H1 (cell line): ENCODE measurements around the gene ESR1. TPM values are rescaled to one million over a fixed set of nuclear protein-coding genes. Genes with fewer than 3 reads are reported as not detected.

Source experiments
- CTCF ChIA-PET: fragments of 300-600 bp; sonication (Branson Sonifier 250); formaldehyde crosslinking; loops from one replicate; lab custom pipeline; 2021; ENCODE audit not compliant: partially characterized antibody; lab: Charles Lee
- POLR2A ChIA-PET: fragments of 300-600 bp; sonication (Branson Sonifier 250); formaldehyde crosslinking; loops from one replicate; lab custom pipeline; 2021; ENCODE audit warnings: inconsistent platforms; ENCODE audit not compliant: partially characterized antibody; lab: Charles Lee
- DNase-seq, 2 experiments: peaks; one replicate each; pipeline versions ENCODE4 v3.0.0 to v3.0.0-alpha.2; 2010 to 2022; ENCODE audit warnings: low spot score in 2 of 2, low read depth in 1 of 2, mixed read lengths in 1 of 2
- FAIRE-seq: peaks from 2 replicates; lab custom pipeline; 2011; peaks lifted over from hg19 to GRCh38; lab: Jason Lieb, UNC
- H2AFZ ChIP-seq: 2 replicates; pipeline ENCODE4 v1.8.1; 2012; ENCODE audit warnings: low read length, inconsistent platforms
- H2AK5ac ChIP-seq: 2 replicates; pipeline ENCODE4 v1.6.1; 2013; ENCODE audit warnings: low read depth, low read length
- H2BK120ac ChIP-seq: replicated peaks from 2 replicates; pipeline ENCODE3; 2013; ENCODE audit warnings: low read depth, low read length, inconsistent platforms
- H2BK12ac ChIP-seq: 2 replicates; pipeline ENCODE4 v1.6.1; 2013; ENCODE audit warnings: low read depth, low read length
- H2BK15ac ChIP-seq: 2 replicates; pipeline ENCODE4 v1.6.1; 2013; ENCODE audit warnings: low read length
- H2BK20ac ChIP-seq: 2 replicates; pipeline ENCODE4 v1.6.1; 2013; ENCODE audit warnings: low read length
- H2BK5ac ChIP-seq: 2 replicates; pipeline ENCODE4 v1.6.1; 2013; ENCODE audit warnings: low read depth, low read length
- H3K14ac ChIP-seq: 2 replicates; pipeline ENCODE4 v1.6.1; 2013; ENCODE audit warnings: inconsistent platforms; ENCODE audit not compliant: insufficient read length
- H3K18ac ChIP-seq: 2 replicates; pipeline ENCODE4 v1.6.1; 2013; ENCODE audit warnings: low read length; ENCODE audit errors: extremely low read depth
- H3K23ac ChIP-seq: 2 replicates; pipeline ENCODE4 v1.6.1; 2013; ENCODE audit warnings: inconsistent platforms; ENCODE audit not compliant: insufficient read length
- H3K23me2 ChIP-seq: 2 replicates; pipeline ENCODE4 v1.6.1; 2013; ENCODE audit warnings: low read depth, low read length
- H3K27ac ChIP-seq: 2 replicates; pipeline ENCODE4 v1.6.1; 2011; ENCODE audit warnings: low read depth, low read length, inconsistent platforms
- H3K27me3 ChIP-seq, 4 experiments: replicated peaks in 1 of 4; 1 replicate in 1 of 4; 2 replicates in 3 of 4; pipeline versions ENCODE4 v1.6.1 to v1.8.1; 2011 to 2013; ENCODE audit warnings: low read length in 3 of 4, mild to moderate bottlenecking in 3 of 4, inconsistent platforms in 2 of 4, mixed read lengths in 2 of 4, moderate library complexity in 1 of 4; ENCODE audit not compliant: control insufficient read depth in 3 of 4, insufficient read depth in 3 of 4; ENCODE audit errors: extremely low read depth in 1 of 4
- H3K36me3 ChIP-seq, 4 experiments: 2 replicates each; pipeline versions ENCODE4 v1.6.1 to v1.8.1; 2011 to 2013; ENCODE audit warnings: mild to moderate bottlenecking in 4 of 4, low read length in 3 of 4, moderate library complexity in 2 of 4, control low read depth in 1 of 4, inconsistent platforms in 1 of 4; ENCODE audit not compliant: insufficient read depth in 4 of 4, control insufficient read depth in 2 of 4
- H3K4ac ChIP-seq: replicated peaks from 2 replicates; pipeline ENCODE3; 2013; ENCODE audit warnings: low read length, low read depth, mixed read lengths, inconsistent platforms; ENCODE audit not compliant: insufficient read length
- H3K4me1 ChIP-seq, 4 experiments: replicated peaks in 1 of 4; 1 replicate in 1 of 4; 2 replicates in 3 of 4; pipeline versions ENCODE4 v1.6.1 to v1.8.1; 2011 to 2013; ENCODE audit warnings: low read length in 3 of 4, inconsistent platforms in 2 of 4, mixed read lengths in 1 of 4; ENCODE audit not compliant: insufficient read depth in 4 of 4, control insufficient read depth in 3 of 4
- H3K4me2 ChIP-seq, 2 experiments: 2 replicates each; pipeline versions ENCODE4 v1.6.1 to v1.8.1; 2011 to 2013; ENCODE audit warnings: low read depth in 2 of 2, low read length in 2 of 2, control low read depth in 1 of 2, inconsistent platforms in 1 of 2, mild to moderate bottlenecking in 1 of 2; ENCODE audit not compliant: insufficient read depth in 1 of 2
- H3K4me3 ChIP-seq, 4 experiments: fragments of 200-600, 300-600 bp in 1 of 4; sonication (generic), shearing (Covaris generic), sonication (Bioruptor Twin) in 1 of 4; 2 replicates each; pipeline versions ENCODE4 v1.5.1 to v1.8.1; 2011 to 2016; ENCODE audit warnings: low read length in 4 of 4, low read depth in 3 of 4, control low read depth in 2 of 4, inconsistent platforms in 2 of 4, mild to moderate bottlenecking in 2 of 4, mixed read lengths in 1 of 4, moderate library complexity in 1 of 4; ENCODE audit not compliant: insufficient read depth in 2 of 4; ENCODE audit errors: extremely low read depth in 1 of 4
- H3K56ac ChIP-seq: replicated peaks from 2 replicates; pipeline ENCODE3; 2013; ENCODE audit warnings: low read depth, mild to moderate bottlenecking, mixed read lengths, low read length, inconsistent platforms; ENCODE audit not compliant: insufficient read length
- H3K79me1 ChIP-seq: 2 replicates; pipeline ENCODE4 v1.6.1; 2013; ENCODE audit warnings: low read depth, low read length, control low read depth
- H3K79me2 ChIP-seq, 2 experiments: 2 replicates each; pipeline versions ENCODE4 v1.6.1 to v1.8.1; 2012 to 2013; ENCODE audit warnings: low read length in 2 of 2, mild to moderate bottlenecking in 2 of 2, inconsistent platforms in 1 of 2; ENCODE audit not compliant: insufficient read depth in 2 of 2, control insufficient read depth in 1 of 2
- H3K9ac ChIP-seq, 4 experiments: replicated peaks in 1 of 4; 1 replicate in 1 of 4; 2 replicates in 3 of 4; pipeline versions ENCODE4 v1.6.1 to v1.8.1; 2011 to 2013; ENCODE audit warnings: low read depth in 3 of 4, low read length in 3 of 4, control low read depth in 2 of 4, mild to moderate bottlenecking in 2 of 4, moderate library complexity in 2 of 4, inconsistent platforms in 1 of 4; ENCODE audit errors: extremely low read depth in 1 of 4
- H3K9me3 ChIP-seq, 2 experiments: 2 replicates each; pipeline versions ENCODE4 v1.6.1 to v1.8.1; 2012 to 2013; ENCODE audit warnings: mild to moderate bottlenecking in 2 of 2, moderate library complexity in 2 of 2, control low read depth in 1 of 2, inconsistent platforms in 1 of 2, low read depth in 1 of 2, low read length in 1 of 2, mixed read lengths in 1 of 2; ENCODE audit not compliant: insufficient read depth in 2 of 2
- H4K20me1 ChIP-seq, 2 experiments: replicated peaks in 1 of 2; 2 replicates each; pipeline versions ENCODE3 to v1.8.1; 2011 to 2013; ENCODE audit warnings: inconsistent platforms in 2 of 2, low read length in 2 of 2, mild to moderate bottlenecking in 1 of 2; ENCODE audit not compliant: insufficient read depth in 2 of 2, control insufficient read depth in 1 of 2
- H4K5ac ChIP-seq: 2 replicates; pipeline ENCODE4 v1.6.1; 2013; ENCODE audit warnings: low read length, low read depth, mixed read lengths, inconsistent platforms; ENCODE audit not compliant: insufficient read length
- H4K8ac ChIP-seq: 2 replicates; pipeline ENCODE4 v1.8.0; 2013; ENCODE audit warnings: mild to moderate bottlenecking, moderate library complexity, low read length, inconsistent platforms; ENCODE audit not compliant: insufficient read depth; ENCODE audit errors: extremely low read depth
- H4K91ac ChIP-seq: replicated peaks from 2 replicates; pipeline ENCODE3; 2013; ENCODE audit warnings: low read length, mixed read lengths, inconsistent platforms; ENCODE audit not compliant: insufficient read length
- EGR1 ChIP-seq: IDR thresholded peaks from 2 replicates; pipeline ENCODE4 v1.6.1; 2011; ENCODE audit warnings: low read depth, low read length, borderline replicate concordance
- SIRT6 ChIP-seq: IDR thresholded peaks from one replicate; pipeline ENCODE4 v1.7.1; 2012; ENCODE audit warnings: low read length, inconsistent platforms
- SP4 ChIP-seq: IDR thresholded peaks from 2 replicates; pipeline ENCODE4 v1.6.1; 2012; ENCODE audit warnings: low read length, inconsistent platforms
- SUZ12 ChIP-seq: fragments of 200-600 bp; sonication (generic); IDR thresholded peaks from 2 replicates; pipeline ENCODE4 v1.6.1; 2012; ENCODE audit warnings: mild to moderate bottlenecking, inconsistent platforms, low read length, moderate library complexity, mixed read lengths
- WGBS, 2 experiments: shearing (Covaris generic) in 1 of 2; methylation state at CpG; one replicate each; pipeline versions ENCODE4 v1.1.6 to v1.1.7; 2013 to 2015; ENCODE audit warnings: low lambda C conversion rate in 2 of 2, mixed read lengths in 2 of 2, inconsistent platforms in 1 of 2, low coverage in 1 of 2, missing lambda C conversion rate in 1 of 2; ENCODE audit not compliant: insufficient replicate concordance in 2 of 2, insufficient coverage in 1 of 2, insufficient read length in 1 of 2; ENCODE audit errors: extremely low coverage in 1 of 2, missing lambda C conversion rate in 1 of 2; 5-methylcytosine and 5-hydroxymethylcytosine counted together
- polyA plus RNA-seq, 7 experiments: library from polyadenylated mRNA; depleted of rRNA in 3 of 7; stranded (reverse) in 5 of 7; unstranded in 2 of 7; fragments of >200 nt in 5 of 7; fragments of 200-250 nt in 2 of 7; gene quantifications; 1 replicate in 5 of 7; 2 replicates in 1 of 7; 4 replicates in 1 of 7; pipeline versions ENCODE4 v1.2.1 to v1.2.3, GENCODE V29; 2011 to 2013; ENCODE audit warnings: missing spikeins in 2 of 7, mixed read lengths in 2 of 7
- total RNA-seq: library from RNA; stranded (reverse); fragmentation: NEBNext Ultra II Directional; extraction: Animal tissue kit (Norgen Biotek cat#: 25700); gene quantifications from 2 replicates; pipeline ENCODE4 v1.2.1, GENCODE V29; 2021

ESR1 gene
- total and polyA plus RNA-seq, 2 of the 8 experiments (the other 6 are each of a cell fraction or from before 2014, with no cell fraction given): 0.03 to 0.17 TPM

- TF ChIP-seq SIRT6 (no peak), SP4 (no peak), SUZ12 (no peak), EGR1 (no peak)
- no peak overlapping the region for H3K18ac ChIP-seq
- WGBS, 2 experiments: 88% methylated on average over 11 of the region's 11 CpGs; no CpG with 5 or more reads in 1 of the 2 experiments
- H4K20me1 ChIP-seq: no peaks in the 10 kb centered on the region
- no peak overlapping the region for H3K4me2 ChIP-seq
- no peak overlapping the region for H2BK5ac ChIP-seq
- peaks cover 17 to 33% (median 31%) of the 10 kb centered on the region in 4 experiments for H3K27me3 ChIP-seq
- H4K5ac ChIP-seq: no peak overlapping the region
- H3K27ac ChIP-seq: no peak overlapping the region
- H3K79me2 ChIP-seq: no peaks in the 10 kb centered on the region
- H3K23me2 ChIP-seq: peaks cover 18% of the 10 kb centered on the region; the same call in 1 of the 2 replicates
- H3K23ac ChIP-seq: no peak overlapping the region
- no peak overlapping the region for H2BK15ac ChIP-seq
- H3K4ac ChIP-seq: no peak overlapping the region
- no peaks in the 10 kb centered on the region for H3K79me1 ChIP-seq
- H3K4me3 ChIP-seq: no peak overlapping the region
- no peak overlapping the region for H3K9ac ChIP-seq
- peaks cover 0 to 12% (median 5%) of the 10 kb centered on the region in 4 experiments; a peak in 4 of 7 replicates for H3K4me1 ChIP-seq
- no peaks in the 10 kb centered on the region for H3K9me3 ChIP-seq
- H4K8ac ChIP-seq: no peak overlapping the region
- H4K91ac ChIP-seq: no peak overlapping the region
- FAIRE-seq: no peak
- CTCF ChIA-PET: interaction anchor here (1.2 to 2.3 kb wide), 2 partner anchors 13 to 39 kb away, joined by 5 to 7 read pairs; no protein-coding TSS in a partner anchor
- POLR2A ChIA-PET: no interaction called here
- H3K36me3 ChIP-seq: peaks cover 0 to 2% (median 0%) of the 10 kb centered on the region in 4 experiments; a peak in 1 of 8 replicates
- no peak overlapping the region for H2BK20ac ChIP-seq
- H2AFZ ChIP-seq: no peak overlapping the region
- no peak overlapping the region for H3K14ac ChIP-seq
- no peak overlapping the region for H2AK5ac ChIP-seq
- no peak for DNase-seq
- no peak overlapping the region for H3K56ac ChIP-seq
- no peak overlapping the region for H2BK12ac ChIP-seq
- H2BK120ac ChIP-seq: no peak overlapping the region
These were observed 2.7 kb upstream of the ESR1 start for GRCh38 chr6:151804585-151805285.
